HEK293 (cell line): ENCODE data around the gene IL6.
A peak's percentile ranks its signal among the peaks of the same experiment; 100 is the strongest.
"Not testable (repeated sequence)": the region's sequence is repeated elsewhere in the genome, so short reads cannot be mapped to it uniquely, and the experiment has no call there.

Experiments used
- CTCF ChIA-PET: fragments of 350-600 bp; formaldehyde crosslinking; extraction: SDS; loops from one replicate; lab custom pipeline; 2021; ENCODE audit warnings: antibody characterized with exemption; lab: Yijun Ruan, JAX
- POLR2A ChIA-PET: fragments of 300-600 bp; formaldehyde crosslinking; extraction: SDS; loops from one replicate; lab custom pipeline; 2020; ENCODE audit warnings: antibody characterized with exemption, inconsistent platforms; lab: Yijun Ruan, JAX
- H3K27ac ChIP-seq: fragments of 200-500 bp; sonication (Bioruptor generic); 2 replicates; pipeline ENCODE4 v1.5.1; 2014; ENCODE audit warnings: low read depth, low read length, control low read depth, inconsistent platforms; ENCODE audit errors: extremely low read depth
- H3K36me3 ChIP-seq, 2 experiments: fragments of 200-500 bp in 1 of 2; sonication (Bioruptor generic) in 1 of 2; 1 replicate in 1 of 2; 2 replicates in 1 of 2; pipeline ENCODE4 v1.5.1; 2014 to 2017; ENCODE audit warnings: inconsistent platforms in 2 of 2, low read length in 2 of 2; ENCODE audit not compliant: control insufficient read depth in 2 of 2, insufficient read depth in 1 of 2
- H3K4me1 ChIP-seq: fragments of 200-500 bp; sonication (Bioruptor generic); 2 replicates; pipeline ENCODE4 v1.5.1; 2014; ENCODE audit warnings: mild to moderate bottlenecking, low read length, inconsistent platforms; ENCODE audit not compliant: control insufficient read depth, insufficient read depth
- H3K4me3 ChIP-seq: 2 replicates; pipeline ENCODE4 v1.5.1; 2011; ENCODE audit warnings: low read depth, mild to moderate bottlenecking, control low read depth, low read length, moderate library complexity
- H3K9me3 ChIP-seq: fragments of 200-500 bp; sonication (Bioruptor generic); 2 replicates; pipeline ENCODE4 v1.5.1; 2014; ENCODE audit warnings: low read depth, low read length, inconsistent platforms; ENCODE audit not compliant: control insufficient read depth, insufficient read depth
- ATF2 ChIP-seq: fragments of 450-650 bp; formaldehyde crosslinking; IDR thresholded peaks from 2 replicates; pipeline ENCODE4 v1.5.1; 2016; ENCODE audit warnings: missing biosample characterization, missing genetic modification characterization, low read depth
- GLI4 ChIP-seq: fragments of 450-650 bp; formaldehyde crosslinking; IDR thresholded peaks from 2 replicates; pipeline ENCODE4 v1.5.1; 2016; ENCODE audit warnings: missing biosample characterization, missing genetic modification characterization
- GLIS1 ChIP-seq: fragments of 450-650 bp; formaldehyde crosslinking; IDR thresholded peaks from 2 replicates; pipeline ENCODE4 v1.5.1; 2016; ENCODE audit warnings: missing biosample characterization, missing genetic modification characterization
- KLF8 ChIP-seq: fragments of 450-650 bp; formaldehyde crosslinking; IDR thresholded peaks from 2 replicates; pipeline ENCODE4 v1.5.1; 2016; ENCODE audit warnings: missing biosample characterization, missing genetic modification characterization
- TCF7L2 ChIP-seq: IDR thresholded peaks from 2 replicates; pipeline ENCODE4 v1.6.1; 2011; ENCODE audit warnings: low read depth, mild to moderate bottlenecking, inconsistent platforms, low read length, moderate library complexity, borderline replicate concordance
- TRIM28 ChIP-seq: IDR thresholded peaks from 2 replicates; pipeline ENCODE4 v1.6.1; 2011; ENCODE audit warnings: low read length, control low read depth, borderline replicate concordance
- ZBTB17 ChIP-seq: fragments of 450-650 bp; formaldehyde crosslinking; IDR thresholded peaks from 2 replicates; pipeline ENCODE4 v1.5.1; 2016; ENCODE audit warnings: missing biosample characterization, missing genetic modification characterization
- ZBTB21 ChIP-seq: fragments of 450-650 bp; formaldehyde crosslinking; IDR thresholded peaks from 2 replicates; pipeline ENCODE4 v1.5.1; 2017; ENCODE audit warnings: missing biosample characterization, missing genetic modification characterization
- ZNF10 ChIP-seq: fragments of 450-650 bp; formaldehyde crosslinking; IDR thresholded peaks from 2 replicates; pipeline ENCODE4 v1.5.1; 2017; ENCODE audit warnings: missing biosample characterization, missing genetic modification characterization
- ZNF146 ChIP-seq: fragments of 450-650 bp; formaldehyde crosslinking; IDR thresholded peaks from 2 replicates; pipeline ENCODE4 v1.5.1; 2016; ENCODE audit warnings: missing biosample characterization, missing genetic modification characterization
- ZNF184 ChIP-seq: fragments of 450-650 bp; IDR thresholded peaks from 2 replicates; pipeline ENCODE4 v1.5.1; 2018; ENCODE audit warnings: missing biosample characterization, mild to moderate bottlenecking, missing genetic modification characterization
- ZNF202 ChIP-seq: fragments of 450-650 bp; formaldehyde crosslinking; IDR thresholded peaks from 2 replicates; pipeline ENCODE4 v1.5.1; 2016; ENCODE audit warnings: missing biosample characterization, missing genetic modification characterization, borderline replicate concordance
- ZNF211 ChIP-seq: fragments of 450-650 bp; formaldehyde crosslinking; IDR thresholded peaks from 2 replicates; pipeline ENCODE4 v1.5.1; 2016; ENCODE audit warnings: low read depth, missing biosample characterization, missing genetic modification characterization
- ZNF274 ChIP-seq, 2 experiments: fragments of 200-500 bp in 1 of 2; fragments of 450-650 bp in 1 of 2; sonication (Bioruptor generic) in 1 of 2; formaldehyde crosslinking in 1 of 2; IDR thresholded peaks; 2 replicates each; pipeline versions ENCODE4 v1.5.1 to v1.6.1; 2014 to 2016; ENCODE audit warnings: borderline replicate concordance in 1 of 2, inconsistent platforms in 1 of 2, low read length in 1 of 2, missing biosample characterization in 1 of 2, missing genetic modification characterization in 1 of 2
- ZNF473 ChIP-seq: fragments of 450-650 bp; formaldehyde crosslinking; IDR thresholded peaks from 2 replicates; pipeline ENCODE4 v1.5.1; 2017; ENCODE audit warnings: missing biosample characterization, missing genetic modification characterization
- ZNF654 ChIP-seq: fragments of 450-650 bp; formaldehyde crosslinking; IDR thresholded peaks from 2 replicates; pipeline ENCODE4 v1.5.1; 2016; ENCODE audit warnings: low read depth, missing biosample characterization, missing genetic modification characterization
- ZNF785 ChIP-seq: fragments of 450-650 bp; formaldehyde crosslinking; IDR thresholded peaks from 2 replicates; pipeline ENCODE4 v1.5.1; 2016; ENCODE audit warnings: missing biosample characterization, missing genetic modification characterization

Gene IL6

GRCh38 chr7:22771872-22772228 is 44.9 kb downstream of the IL6 start:
- H3K4me3 ChIP-seq = no peak overlapping the region
- H3K36me3 ChIP-seq = no peaks in the 10 kb centered on the region
- TF ChIP-seq ZNF184 (tag by site-specific recombination) (no peak), ZNF785 (no peak), GLIS1 (tag by site-specific recombination) (no peak), ZNF473 (no peak), ZNF211 (no peak), GLI4 (tag by site-specific recombination) (no peak), TCF7L2 (no peak), ZBTB17 (tag by site-specific recombination) (no peak), ZNF274 (IDR thresholded peaks at IDR 0.05; ENCODE audit: low read length) (no peak), ZNF274 (tag by site-specific recombination; IDR thresholded peaks at IDR 0.05; ENCODE audit: borderline replicate concordance) (no peak), TRIM28 (no peak), ZNF654 (tag by site-specific recombination) (no peak), ZNF146 (tag by site-specific recombination) (no peak), ZNF202 (tag by site-specific recombination) (no peak)
- H3K4me1 ChIP-seq = no peaks in the 10 kb centered on the region
- ChIA-PET POLR2A (no interaction called here), CTCF (interaction anchor here (1.3 kb wide), 1 partner anchor 212 kb away, joined by 3 read pairs; no protein-coding TSS in a partner anchor)
- H3K27ac ChIP-seq = no peak overlapping the region
- no peaks in the 10 kb centered on the region for H3K9me3 ChIP-seq

- Histone ChIP-seq H3K9me3 (no peaks in the 10 kb centered on the region), H3K36me3 (no peaks in the 10 kb centered on the region), H3K27ac (no peak overlapping the region), H3K4me3 (no peak overlapping the region), H3K4me1 (no peaks in the 10 kb centered on the region)
- CTCF ChIA-PET = interaction anchor here (2.4 kb wide), 1 partner anchor 9 kb away, joined by 10 read pairs; no protein-coding TSS in a partner anchor
- TF ChIP-seq KLF8 (tag by site-specific recombination) = no peak
- POLR2A ChIA-PET = no interaction called here
These were observed 45.9 kb downstream of the IL6 start for GRCh38 chr7:22772885-22773284.

GRCh38 chr7:22776964-22777363 is 50.0 kb downstream of the IL6 start:
- TF ChIP-seq ZNF10 (tag by site-specific recombination) = no peak
- TF ChIP-seq ATF2 (tag by site-specific recombination) = peak; percentile 60; the same call in 1 of the 2 replicates
- TF ChIP-seq ZBTB21 (tag by site-specific recombination) = 0 out of 2 replicates have a peak, but pooled peaks have one; percentile 41
- ChIA-PET POLR2A (no interaction called here), CTCF (interaction anchor here (0.6 to 0.7 kb wide), 3 partner anchors 17 to 279 kb away, joined by 3 to 8 read pairs (median 4); no protein-coding TSS in a partner anchor)

GRCh38 chr7:22779730-22780323 is 52.8 kb downstream of the IL6 start:
- H3K36me3 ChIP-seq, H3K9me3 ChIP-seq, H3K27ac ChIP-seq, H3K4me1 ChIP-seq, H3K4me3 ChIP-seq: not testable (repeated sequence)
- POLR2A ChIA-PET = interaction anchor here (0.7 kb wide), 1 partner anchor 472 kb away, joined by 3 read pairs; no protein-coding TSS in a partner anchor
- CTCF ChIA-PET = interaction anchor here (1.3 kb wide), 1 partner anchor 53 kb away, joined by 6 read pairs; the partner anchor contains the start of gene IL6

More at GRCh38 chr7:22776964-22777363, 50.0 kb downstream of the IL6 start:
- Histone ChIP-seq H3K4me1 (no peaks in the 10 kb centered on the region), H3K27ac (no peak overlapping the region), H3K36me3 (no peaks in the 10 kb centered on the region), H3K4me3 (no peak overlapping the region), H3K9me3 (no peaks in the 10 kb centered on the region)
